Retina (tissue), 1 donor: ENCODE data around the gene ITGAL.
"Not testable (repeated sequence)": the region's sequence is repeated elsewhere in the genome, so short reads cannot be mapped to it uniquely, and the experiment has no call there.

Experiments
- DNase-seq: peaks from one replicate; pipeline ENCODE4 v3.0.0-alpha.2; 2016

Gene ITGAL

DNA sequence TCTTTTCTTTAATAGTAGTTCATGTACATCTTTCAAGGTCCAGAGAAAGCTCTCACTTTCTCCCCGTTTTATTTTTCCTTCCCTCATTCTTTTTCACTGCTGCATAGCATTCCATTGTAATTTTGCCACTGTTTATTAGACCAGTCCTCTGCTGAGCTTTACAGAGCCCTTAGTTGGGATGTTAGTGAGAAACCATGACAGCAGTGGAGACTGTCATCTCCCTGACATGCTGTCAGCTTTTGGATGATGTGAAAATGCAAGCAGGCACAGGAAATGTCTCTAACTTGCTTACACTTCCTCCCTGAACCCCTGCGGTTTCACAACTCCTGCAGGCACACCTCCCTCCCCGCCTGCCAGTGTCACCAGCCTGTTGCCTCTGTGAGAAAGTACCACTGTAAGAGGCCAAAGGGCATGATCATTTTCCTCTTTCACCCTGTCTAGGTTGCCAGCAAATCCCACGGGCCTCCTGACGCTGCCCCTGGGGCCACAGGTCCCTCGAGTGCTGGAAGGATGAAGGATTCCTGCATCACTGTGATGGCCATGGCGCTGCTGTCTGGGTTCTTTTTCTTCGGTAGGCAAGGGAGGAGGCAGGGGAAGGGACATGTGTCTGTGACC lies at the start of gene ITGAL:
ITGAL (plus strand) TSS at position 415 of the 615 bp plus-strand sequence; CDS start at position 511, 96 bp downstream.
- no peak for DNase-seq

DNA sequence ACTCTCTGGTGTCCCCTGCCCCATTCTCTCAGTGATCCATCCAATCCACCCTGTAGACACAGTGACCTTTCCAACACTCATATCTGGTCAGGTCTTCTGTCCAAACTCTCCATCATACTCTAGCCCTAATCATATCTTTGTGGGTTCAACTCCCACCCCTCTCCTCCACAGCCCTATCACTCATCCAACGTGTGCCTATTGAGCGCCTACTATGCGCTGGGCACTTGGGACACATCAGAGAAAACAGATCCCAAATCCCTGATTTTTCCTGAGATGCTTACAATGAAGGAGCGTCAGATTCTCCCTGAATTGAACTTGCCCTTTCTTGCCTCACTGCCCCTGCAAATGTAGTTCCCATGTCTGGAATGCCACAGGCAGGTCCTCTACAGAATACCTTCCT lies 44.5 kb upstream of the ITGAL start:
- DNase-seq: no peak

GRCh38 chr16:30429418-30429677 lies 43.2 kb upstream of the ITGAL start:
- no peak for DNase-seq

GRCh38 chr16:30429678-30430427 lies 42.7 kb upstream of the ITGAL start, which contains the start of gene DCTPP1:
Gene DCTPP1, minus strand, starts transcription at chr16:30430030. Its CDS starts 50 bp downstream, at chr16:30429980.
- DNase-seq: peak; percentile 98

- no peak for DNase-seq
These were observed 42.0 kb upstream of the ITGAL start for GRCh38 chr16:30430428-30430970.

DNA sequence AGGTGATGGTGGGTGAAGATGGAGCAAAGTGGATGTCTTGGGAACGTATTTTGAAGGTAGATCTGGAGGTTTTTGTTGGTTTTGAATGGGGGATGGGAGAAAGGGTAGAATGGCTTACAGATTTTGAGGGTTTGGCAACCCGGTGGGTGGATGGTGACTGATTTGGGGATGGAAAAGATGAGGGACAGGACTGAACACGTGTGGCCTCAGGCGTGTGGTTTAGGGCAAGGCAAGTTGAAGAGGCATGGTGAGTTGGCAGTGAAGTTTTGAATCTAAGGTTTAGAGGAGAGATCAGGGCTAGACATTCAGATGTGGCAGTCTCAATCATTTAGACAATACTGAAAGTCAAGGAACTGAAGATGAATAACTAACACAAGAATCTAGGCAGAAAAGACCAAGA lies 37.7 kb upstream of the ITGAL start:
- no peak for DNase-seq

GRCh38 chr16:30437511-30438046 lies 35.0 kb upstream of the ITGAL start:
- no peak for DNase-seq

GRCh38 chr16:30438835-30439234 lies 33.7 kb upstream of the ITGAL start:
- DNase-seq: no peak

- DNase-seq: no peak
These were observed 32.7 kb upstream of the ITGAL start for GRCh38 chr16:30439720-30440348.

DNA sequence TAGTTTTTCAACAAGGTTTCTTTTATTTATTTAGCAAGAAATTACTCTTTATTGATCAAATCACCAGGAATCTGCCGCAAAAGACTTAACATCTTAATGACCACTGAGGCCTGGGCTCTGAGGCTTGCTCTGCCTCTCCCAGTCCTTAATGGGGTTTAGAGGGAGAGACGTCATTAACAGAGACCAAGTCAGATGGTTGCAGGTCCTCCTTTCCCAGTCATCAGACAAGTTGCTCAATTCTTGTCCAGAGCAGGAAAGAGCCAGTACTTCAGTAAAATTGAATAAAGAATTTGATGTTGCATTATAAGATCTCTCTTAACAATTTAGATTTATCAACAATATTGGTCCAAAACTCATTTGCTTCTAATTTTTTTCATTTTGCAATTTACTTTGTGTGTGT lies 28.9 kb upstream of the ITGAL start:
- no peak for DNase-seq

- DNase-seq: no peak
These were observed 28.1 kb upstream of the ITGAL start for GRCh38 chr16:30444231-30445148.

- no peak for DNase-seq
These were observed 27.5 kb upstream of the ITGAL start for GRCh38 chr16:30445149-30445407.

DNA sequence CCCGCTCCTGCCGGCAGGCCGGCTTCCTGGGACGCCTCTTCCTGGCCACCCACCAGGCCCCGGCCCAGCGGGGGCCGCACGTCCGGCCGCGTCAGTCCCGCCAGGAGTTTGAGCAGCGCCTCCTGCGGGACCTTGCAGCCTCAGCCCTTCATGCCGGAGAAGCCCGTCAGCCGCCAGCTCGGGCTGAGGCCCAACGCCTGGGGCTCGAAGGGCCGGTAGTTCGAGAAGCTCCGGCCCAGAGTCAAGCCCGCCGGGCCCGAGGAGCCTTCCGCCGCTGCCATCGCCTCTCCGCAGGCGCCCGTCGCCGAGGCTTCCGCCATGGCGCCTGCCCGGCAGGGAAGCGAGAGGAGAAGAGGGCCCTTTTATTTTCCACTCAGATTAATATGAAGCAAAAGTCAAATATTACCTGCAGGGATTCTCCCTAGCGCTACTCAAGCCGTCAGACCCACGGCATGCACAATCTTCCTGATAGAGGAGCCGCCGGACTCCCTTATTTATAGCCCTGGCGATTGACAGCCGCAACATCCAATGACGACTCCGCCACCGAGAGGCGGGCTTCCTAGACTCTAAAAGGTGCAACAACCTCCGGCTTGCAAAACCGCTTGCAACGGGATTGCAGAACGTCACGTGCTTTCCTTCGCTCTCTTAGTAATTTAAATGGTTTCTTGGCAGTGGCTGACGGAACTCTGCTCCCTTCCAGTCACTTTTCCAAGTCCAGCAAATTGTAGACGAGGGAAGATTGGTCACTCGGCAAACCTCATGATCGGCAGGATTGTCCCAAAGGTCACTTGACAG lies 26.9 kb upstream of the ITGAL start, which contains the start of gene SEPHS2:
SEPHS2 (minus strand) TSS at position 467 of the 795 bp plus-strand sequence; CDS start at position 320, 147 bp downstream.
- peak; percentile 97 for DNase-seq

GRCh38 chr16:30446203-30446595 lies 26.3 kb upstream of the ITGAL start:
- no peak for DNase-seq

- DNase-seq: no peak
These were observed 24.9 kb upstream of the ITGAL start for GRCh38 chr16:30447512-30448226.

- no peak for DNase-seq
These were observed 23.5 kb upstream of the ITGAL start for GRCh38 chr16:30449116-30449435.

- DNase-seq: not testable (repeated sequence)
These were observed 19.6 kb upstream of the ITGAL start for GRCh38 chr16:30452709-30453580.

- DNase-seq: no peak
These were observed 16.2 kb upstream of the ITGAL start for GRCh38 chr16:30456302-30456701.

GRCh38 chr16:30457256-30457655 lies 15.3 kb upstream of the ITGAL start:
- no peak for DNase-seq
